CD4-positive, alpha-beta T cell treated with Interleukin-6 for 4 hours (primary cell): ENCODE data around the gene PLS1.
A peak's percentile ranks its signal among the peaks of the same experiment; 100 is the strongest.
"Not testable (repeated sequence)": the region's sequence is repeated elsewhere in the genome, so short reads cannot be mapped to it uniquely, and the experiment has no call there.

Experiments
- DNase-seq: peaks from one replicate; pipeline ENCODE4 v3.0.0-alpha.2; 2020; ENCODE audit warnings: mixed read lengths

Gene PLS1, protein sequence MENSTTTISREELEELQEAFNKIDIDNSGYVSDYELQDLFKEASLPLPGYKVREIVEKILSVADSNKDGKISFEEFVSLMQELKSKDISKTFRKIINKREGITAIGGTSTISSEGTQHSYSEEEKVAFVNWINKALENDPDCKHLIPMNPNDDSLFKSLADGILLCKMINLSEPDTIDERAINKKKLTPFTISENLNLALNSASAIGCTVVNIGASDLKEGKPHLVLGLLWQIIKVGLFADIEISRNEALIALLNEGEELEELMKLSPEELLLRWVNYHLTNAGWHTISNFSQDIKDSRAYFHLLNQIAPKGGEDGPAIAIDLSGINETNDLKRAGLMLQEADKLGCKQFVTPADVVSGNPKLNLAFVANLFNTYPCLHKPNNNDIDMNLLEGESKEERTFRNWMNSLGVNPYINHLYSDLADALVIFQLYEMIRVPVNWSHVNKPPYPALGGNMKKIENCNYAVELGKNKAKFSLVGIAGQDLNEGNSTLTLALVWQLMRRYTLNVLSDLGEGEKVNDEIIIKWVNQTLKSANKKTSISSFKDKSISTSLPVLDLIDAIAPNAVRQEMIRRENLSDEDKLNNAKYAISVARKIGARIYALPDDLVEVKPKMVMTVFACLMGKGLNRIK

GRCh38 chr3:142595951-142596725 lies at the start of gene PLS1:
TSS of gene PLS1 (plus strand) at chr3:142596393. CDS start at chr3:142664238, 67,845 bp downstream.
- DNase-seq: peak; percentile 86

DNA sequence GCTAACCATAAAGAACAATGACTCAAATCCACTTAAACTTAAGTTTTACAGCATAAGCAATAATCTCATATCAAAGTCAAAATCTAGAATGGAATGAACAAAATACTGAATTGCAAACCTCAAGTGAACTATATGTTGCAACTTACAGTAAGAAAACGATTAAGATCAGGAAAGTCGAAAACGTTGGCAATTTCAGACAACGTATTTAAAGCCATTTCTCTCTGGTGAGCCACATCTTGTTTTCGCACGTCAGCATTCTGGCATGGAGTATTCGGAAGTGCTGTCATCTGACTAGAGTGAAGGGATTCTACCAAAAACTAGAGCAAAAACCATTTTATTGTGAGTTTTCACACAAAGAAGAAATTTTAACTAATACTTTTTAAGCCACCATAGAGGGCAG lies 46.2 kb upstream of the PLS1 start:
- DNase-seq: no peak

- not testable (repeated sequence) for DNase-seq
Observed at GRCh38 chr3:142552579-142552978, 43.6 kb upstream of the PLS1 start.

- no peak for DNase-seq
Observed at GRCh38 chr3:142553741-142554140, 42.5 kb upstream of the PLS1 start.

- no peak for DNase-seq
Observed at GRCh38 chr3:142560118-142560517, 36.1 kb upstream of the PLS1 start.

DNA sequence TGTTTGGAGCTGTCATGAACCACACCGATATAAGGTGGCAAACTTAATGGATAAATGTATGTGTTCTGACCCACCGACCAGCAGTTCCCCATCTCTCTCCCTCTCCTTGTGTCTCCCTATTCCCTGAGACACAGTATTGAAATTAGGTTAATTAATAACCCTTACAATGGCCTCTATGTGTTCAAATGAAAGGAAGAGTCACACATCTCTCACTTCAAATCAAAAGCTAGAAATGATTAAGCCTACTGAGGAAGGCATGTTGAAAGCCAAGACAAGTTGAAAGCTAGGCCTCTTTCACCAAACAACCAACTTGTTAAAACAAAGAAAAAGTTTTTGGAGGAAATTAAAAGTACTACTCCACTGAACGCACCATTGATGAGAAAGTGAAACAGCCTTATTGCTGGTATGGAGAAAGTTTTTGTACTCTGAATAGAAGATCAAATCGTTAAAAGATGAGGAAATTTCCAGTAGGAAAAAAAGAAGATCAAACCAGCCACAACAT lies 32.6 kb upstream of the PLS1 start:
- DNase-seq: no peak

DNA sequence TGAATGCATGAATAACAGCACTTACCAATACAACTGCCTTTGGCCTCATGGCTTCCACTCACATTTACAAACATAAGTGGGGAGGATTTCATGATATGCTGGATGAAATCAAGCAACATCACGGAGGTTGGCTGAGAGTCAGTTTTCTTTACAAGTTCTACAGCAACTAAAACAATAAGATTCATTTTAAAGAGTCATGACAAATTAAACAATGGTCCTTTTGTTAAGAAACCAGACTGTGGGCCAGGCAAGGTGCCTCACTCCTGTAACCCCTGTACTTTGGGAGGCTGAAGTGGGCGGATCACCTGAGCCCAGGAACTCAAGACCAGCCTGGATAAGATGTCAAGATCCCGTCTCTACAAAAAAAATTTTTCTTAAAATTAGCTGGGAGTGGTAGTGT lies 30.1 kb upstream of the PLS1 start:
- DNase-seq: no peak

DNA sequence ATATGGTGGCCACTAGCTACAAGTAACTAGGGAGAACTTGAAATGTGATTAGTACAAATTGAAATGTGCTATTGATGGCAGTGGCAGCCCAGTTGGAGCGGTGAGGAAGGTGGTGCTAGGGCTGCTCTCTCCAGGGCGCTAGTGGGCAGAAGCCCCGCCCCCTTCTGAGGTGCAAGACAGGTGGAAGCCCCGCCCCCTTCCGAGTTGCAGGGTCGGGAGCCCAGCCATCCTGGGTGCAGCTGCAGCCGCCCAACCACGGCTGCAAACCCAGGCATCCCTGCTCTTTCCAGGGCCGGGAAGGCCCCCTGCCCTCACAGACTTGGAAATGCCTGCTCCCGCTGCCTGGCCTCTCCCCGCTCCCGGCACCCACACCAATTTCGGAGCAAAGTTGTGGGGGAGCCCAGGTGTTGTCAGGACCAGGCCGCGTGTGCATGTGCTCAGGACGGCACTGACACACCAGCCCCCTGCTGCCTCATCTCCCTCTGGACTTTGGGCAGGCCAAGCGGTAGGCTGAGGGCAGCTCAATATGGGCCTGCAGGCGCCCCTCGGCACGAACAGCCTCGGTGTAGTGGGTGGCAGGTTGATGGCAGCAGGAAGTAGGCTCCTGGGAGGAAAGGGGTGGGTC lies 27.7 kb upstream of the PLS1 start:
- DNase-seq: no peak

DNA sequence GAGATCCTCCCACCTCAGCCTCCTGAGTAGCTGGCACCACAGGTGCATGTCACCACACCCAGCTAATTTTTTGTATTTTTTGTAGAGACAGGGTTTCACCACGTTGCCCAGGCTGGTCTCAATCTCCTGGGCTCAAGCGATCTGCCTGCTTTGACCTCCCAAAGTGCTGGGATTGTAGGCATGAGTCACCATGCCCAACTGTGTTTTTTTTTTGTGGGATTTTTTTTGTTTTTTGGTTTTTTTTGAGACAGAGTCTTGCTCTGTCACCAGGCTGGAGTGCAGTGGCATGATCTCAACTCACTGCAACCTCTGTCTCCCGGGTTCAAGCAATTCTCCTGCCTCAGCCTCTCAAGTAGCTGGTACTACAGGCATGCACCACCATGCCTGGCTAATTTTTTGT lies 26.8 kb upstream of the PLS1 start:
- DNase-seq: not testable (repeated sequence)

- not testable (repeated sequence) for DNase-seq
Observed at GRCh38 chr3:142574223-142574622, 22.0 kb upstream of the PLS1 start.

DNA sequence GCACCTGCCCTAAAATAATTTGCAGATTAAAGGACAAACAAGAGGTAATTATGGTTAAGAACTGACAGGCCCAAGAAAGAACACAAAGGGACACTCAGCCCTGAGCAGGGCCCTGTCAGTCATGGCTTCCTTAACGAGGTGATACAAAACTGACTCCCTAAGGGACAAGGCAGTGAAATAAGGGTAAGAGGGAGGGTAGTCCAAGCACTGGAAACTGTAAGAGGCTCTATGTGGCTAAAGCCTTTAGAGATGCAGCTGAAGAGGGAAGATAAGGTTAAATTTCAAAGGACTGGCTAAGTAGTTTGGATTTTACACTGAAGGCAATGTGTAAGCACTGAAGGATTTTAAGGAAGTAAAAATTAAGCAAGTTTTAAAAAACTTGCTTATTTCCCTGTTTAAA lies 21.5 kb upstream of the PLS1 start:
- DNase-seq: no peak

- DNase-seq: no peak
Observed at GRCh38 chr3:142576792-142577191, 19.4 kb upstream of the PLS1 start.

DNA sequence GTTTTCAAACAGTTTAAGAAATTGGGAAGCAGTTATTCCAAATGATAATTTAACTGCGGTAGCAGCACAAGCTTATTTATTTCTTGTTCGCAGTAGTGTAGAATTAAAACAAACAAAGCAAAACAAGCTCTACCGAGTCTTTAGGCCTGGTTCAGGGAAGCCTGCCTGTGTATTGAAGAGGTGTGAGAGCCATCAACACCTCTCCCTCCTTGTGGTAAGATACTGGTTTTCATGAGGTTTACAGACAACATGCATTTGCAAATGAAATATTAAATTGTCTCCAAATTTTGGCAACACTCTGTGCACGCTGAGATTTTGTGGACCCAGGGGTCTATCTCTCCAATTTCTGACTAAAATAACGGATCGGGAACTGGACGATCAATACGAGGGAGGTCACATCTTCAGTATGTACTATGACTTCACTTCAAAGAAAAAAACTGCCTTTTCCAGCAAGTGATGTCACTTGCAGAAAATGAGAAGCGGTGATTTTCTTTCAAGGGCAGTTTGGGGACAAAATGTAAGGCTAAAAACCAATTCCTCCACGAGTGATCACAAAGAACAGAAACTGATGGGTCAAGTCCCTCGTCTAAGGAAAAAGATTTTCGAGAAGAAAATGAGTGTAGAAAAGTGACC lies 18.4 kb upstream of the PLS1 start:
- no peak for DNase-seq

DNA sequence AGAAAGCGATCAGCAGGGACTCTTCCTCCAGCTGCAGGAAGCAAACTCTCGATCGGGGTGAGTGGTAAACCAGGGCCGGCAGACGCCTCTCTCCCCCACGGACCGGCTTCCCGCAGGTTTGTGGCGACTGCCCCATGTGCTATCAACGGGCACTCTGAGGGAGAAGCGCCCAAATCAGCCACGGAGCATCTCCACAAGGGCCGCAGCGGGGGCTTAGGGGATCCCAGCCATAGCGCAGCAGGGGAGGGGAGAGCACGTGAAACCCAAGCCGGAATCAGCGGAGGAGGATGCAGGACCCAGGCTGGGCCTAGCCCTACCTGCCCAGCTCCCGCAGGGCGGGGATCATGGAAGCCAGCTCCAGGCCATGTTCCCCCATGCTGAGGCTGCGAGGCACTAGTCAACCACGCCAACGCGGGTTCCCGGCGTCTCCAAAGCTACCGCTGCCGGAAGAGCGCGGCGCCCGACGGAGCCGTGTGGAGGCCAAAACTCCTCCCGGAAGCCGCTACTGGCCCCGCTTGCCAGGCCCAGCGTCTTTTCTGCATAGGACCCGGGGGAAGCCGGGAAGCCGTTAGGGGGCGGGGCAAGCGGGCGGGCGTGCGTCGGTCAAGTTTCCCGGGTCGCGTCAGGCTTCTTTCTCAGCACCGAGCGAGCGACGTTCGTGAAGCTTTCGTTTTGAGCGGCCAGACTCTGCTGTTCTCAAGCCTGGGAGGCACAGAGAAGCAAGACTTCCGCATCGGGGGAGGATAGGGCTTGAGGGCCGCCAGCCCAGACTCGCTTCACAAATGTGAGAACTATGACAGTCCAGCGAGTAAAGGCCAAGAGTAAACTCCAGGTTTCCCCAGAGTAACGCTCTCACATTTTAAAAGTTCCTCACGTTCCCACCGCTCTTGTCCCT lies 17.6 kb upstream of the PLS1 start, which contains the start of gene ATR:
Gene ATR (minus strand): TSS at position 405 of the 895 bp plus-strand sequence. CDS start 29 bp downstream, at position 376.
- DNase-seq: peak; percentile 98

DNA sequence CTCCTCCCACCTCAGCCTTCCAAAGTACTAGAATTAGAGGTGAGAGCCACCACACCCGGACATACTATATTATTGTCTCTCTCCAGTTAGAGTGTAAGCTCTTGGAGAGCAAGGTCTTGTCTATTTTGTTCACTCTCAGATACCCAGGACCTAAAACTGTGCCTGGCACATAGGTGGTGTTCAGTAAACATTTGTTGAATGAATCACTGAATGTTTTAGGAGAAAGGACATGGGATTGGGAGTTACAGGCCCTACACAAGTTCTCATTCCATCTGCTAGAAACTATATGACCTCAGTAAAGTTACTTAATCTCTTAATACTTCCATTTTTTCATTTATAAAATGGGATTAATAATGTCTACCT lies 16.2 kb upstream of the PLS1 start:
- no peak for DNase-seq

DNA sequence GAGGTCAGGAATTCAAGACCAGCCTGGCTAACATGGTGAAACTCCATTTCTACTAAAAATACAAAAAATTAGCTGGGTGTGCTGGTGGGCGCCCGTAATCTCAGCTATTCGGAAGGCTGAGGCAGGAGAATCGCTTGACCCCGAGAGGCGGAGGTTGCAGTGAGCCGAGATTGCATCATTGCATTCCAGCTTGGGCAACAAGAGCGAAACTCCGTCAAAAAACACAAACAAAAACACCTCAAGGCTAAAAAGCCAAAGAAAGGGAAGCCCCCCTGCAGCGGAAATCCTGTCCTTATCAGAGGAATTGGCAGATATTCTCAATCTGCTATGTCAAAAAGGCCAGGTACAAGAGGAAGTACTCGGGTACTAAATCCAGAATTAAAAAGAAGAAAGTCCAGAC lies 15.1 kb upstream of the PLS1 start:
- DNase-seq: not testable (repeated sequence)

- DNase-seq: peak; percentile 34
Observed at GRCh38 chr3:142586803-142587406, 9.3 kb upstream of the PLS1 start.

GRCh38 chr3:142588703-142589102 lies 7.5 kb upstream of the PLS1 start:
- DNase-seq: no peak

- not testable (repeated sequence) for DNase-seq
Observed at GRCh38 chr3:142592268-142592667, 3.9 kb upstream of the PLS1 start.

- DNase-seq: no peak
Observed at GRCh38 chr3:142595141-142595540, 1.1 kb upstream of the PLS1 start.

GRCh38 chr3:142595581-142595950 lies 627 bp upstream of the PLS1 start:
- no peak for DNase-seq
